Right lobe of liver (tissue), 4 donors: ENCODE results near the gene SMG7.

Experiments
- POLR2A ChIP-seq: fragments of 450-650 bp; IDR thresholded peaks from one replicate; pipeline ENCODE4 v1.6.1; 2017; ENCODE audit warnings: antibody characterized with exemption, mild to moderate bottlenecking
- TF ChIP-seq, protein P1 (sequence below), 4 donors: fragments of 200-600 bp in 3 of 4; fragments of 450-650 bp in 1 of 4; IDR thresholded peaks; one replicate each; pipeline versions ENCODE4 v1.5.1 to v1.8.0; 2016 to 2022; ENCODE audit warnings: antibody characterized with exemption in 4 of 4, mild to moderate bottlenecking in 2 of 4
- donor health status: DM: no; HTN: no; CAD: no.
- donor health status: DM: no; HTN: no; CAD: no.
- donor health status: DM: no; HTN: yes; CAD: no.

DNA sequence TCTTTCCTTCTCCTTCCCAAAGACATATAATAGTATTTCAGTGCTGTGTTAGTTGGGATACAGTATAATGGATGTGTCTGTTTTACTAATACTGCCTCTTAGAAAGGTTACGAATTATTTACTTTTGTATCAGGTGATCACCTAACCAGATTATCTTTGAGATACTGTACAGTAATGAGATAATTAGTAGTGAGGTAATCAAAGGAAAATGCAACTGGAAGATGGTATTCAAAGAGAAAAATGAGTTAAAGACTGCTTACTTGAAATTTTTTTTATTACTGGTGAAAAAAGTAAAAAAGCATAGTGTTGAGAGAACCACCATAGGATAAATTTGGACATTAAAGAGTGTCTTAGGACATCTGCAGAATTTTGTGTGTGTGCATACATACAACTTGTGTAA, 10.9 kb downstream of the SMG7 start:
- TF ChIP-seq, protein P1, sequence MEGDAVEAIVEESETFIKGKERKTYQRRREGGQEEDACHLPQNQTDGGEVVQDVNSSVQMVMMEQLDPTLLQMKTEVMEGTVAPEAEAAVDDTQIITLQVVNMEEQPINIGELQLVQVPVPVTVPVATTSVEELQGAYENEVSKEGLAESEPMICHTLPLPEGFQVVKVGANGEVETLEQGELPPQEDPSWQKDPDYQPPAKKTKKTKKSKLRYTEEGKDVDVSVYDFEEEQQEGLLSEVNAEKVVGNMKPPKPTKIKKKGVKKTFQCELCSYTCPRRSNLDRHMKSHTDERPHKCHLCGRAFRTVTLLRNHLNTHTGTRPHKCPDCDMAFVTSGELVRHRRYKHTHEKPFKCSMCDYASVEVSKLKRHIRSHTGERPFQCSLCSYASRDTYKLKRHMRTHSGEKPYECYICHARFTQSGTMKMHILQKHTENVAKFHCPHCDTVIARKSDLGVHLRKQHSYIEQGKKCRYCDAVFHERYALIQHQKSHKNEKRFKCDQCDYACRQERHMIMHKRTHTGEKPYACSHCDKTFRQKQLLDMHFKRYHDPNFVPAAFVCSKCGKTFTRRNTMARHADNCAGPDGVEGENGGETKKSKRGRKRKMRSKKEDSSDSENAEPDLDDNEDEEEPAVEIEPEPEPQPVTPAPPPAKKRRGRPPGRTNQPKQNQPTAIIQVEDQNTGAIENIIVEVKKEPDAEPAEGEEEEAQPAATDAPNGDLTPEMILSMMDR (IDR thresholded peaks at IDR 0.05): no peak
- no peak for TF ChIP-seq POLR2A
